Stimulated activated naive CD8-positive, alpha-beta T cell treated with anti-CD3 and anti-CD28 coated beads, Interleukin-15, Interleukin-2, amounts not matched to agents 100 ng/mL and 50 ng/mL, for 24 hours (primary cell): ENCODE measurements around the gene FAM229A.

ENCODE experiments used
- H3K27ac Mint-ChIP-seq: one replicate; pipeline ENCODE4 v1.8.0; 2021; ENCODE audit warnings: mild to moderate bottlenecking, mixed read lengths
- H3K27me3 Mint-ChIP-seq: one replicate; pipeline ENCODE4 v1.8.0; 2021; ENCODE audit warnings: mixed read lengths
- H3K36me3 Mint-ChIP-seq: one replicate; pipeline ENCODE4 v1.8.0; 2021; ENCODE audit warnings: low read depth, mixed read lengths
- H3K4me1 Mint-ChIP-seq: one replicate; pipeline ENCODE4 v1.8.0; 2021; ENCODE audit warnings: low read depth, mixed read lengths
- H3K4me3 Mint-ChIP-seq: one replicate; pipeline ENCODE4 v1.8.0; 2021; ENCODE audit warnings: mild to moderate bottlenecking, mixed read lengths
- H3K9me3 Mint-ChIP-seq: one replicate; pipeline ENCODE4 v1.8.0; 2021; ENCODE audit warnings: mixed read lengths

The FAM229A gene

DNA sequence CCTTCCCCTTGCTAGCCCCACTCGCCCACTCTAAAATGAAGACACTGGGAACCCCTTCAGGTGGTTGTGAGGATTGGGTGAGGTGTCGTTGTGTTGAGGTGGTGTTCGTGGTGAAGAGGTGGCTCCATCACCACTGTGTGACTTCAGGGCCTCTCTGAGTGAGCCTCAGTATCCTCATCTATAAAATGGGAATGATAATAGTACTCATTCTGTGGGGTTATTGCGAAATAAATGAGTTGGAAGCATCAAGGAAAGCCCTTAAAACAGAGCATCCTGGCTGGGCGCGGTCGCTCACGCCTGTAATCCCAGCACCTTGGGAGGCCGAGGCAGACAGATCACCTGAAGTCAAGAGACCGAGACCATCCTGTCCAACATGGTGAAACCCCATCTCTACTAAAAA, 19.6 kb downstream of the FAM229A start:
- Mint-ChIP-seq H3K9me3 (no peaks in the 10 kb centered on the region), H3K4me1 (peaks cover 48% of the 10 kb centered on the region), H3K27ac (no peak overlapping the region), H3K36me3 (no peaks in the 10 kb centered on the region), H3K4me3 (no peak overlapping the region), H3K27me3 (no peaks in the 10 kb centered on the region)

DNA sequence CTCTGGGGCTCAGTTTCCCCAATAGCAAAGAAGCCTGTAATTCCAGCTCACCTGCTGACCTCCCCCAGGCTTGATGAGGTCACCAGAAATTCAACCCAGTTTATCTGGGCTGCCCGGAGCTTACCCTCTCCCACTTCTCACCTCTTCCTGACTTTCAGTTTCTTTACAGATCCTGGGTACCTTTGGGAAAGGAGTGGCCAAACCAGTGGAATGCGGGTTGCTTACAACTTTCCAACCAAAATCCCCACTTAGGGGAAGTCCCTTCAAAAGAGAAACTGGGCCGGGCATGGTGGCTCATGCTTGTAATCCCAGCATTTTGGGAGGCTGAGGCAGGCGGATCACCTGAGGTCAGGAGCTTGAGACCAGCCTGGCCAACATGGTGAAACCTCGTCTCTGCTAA, 20.3 kb downstream of the FAM229A start:
- H3K27ac Mint-ChIP-seq = no peak overlapping the region
- peaks cover 56% of the 10 kb centered on the region for H3K4me1 Mint-ChIP-seq
- H3K27me3 Mint-ChIP-seq = no peaks in the 10 kb centered on the region
- H3K4me3 Mint-ChIP-seq = no peak overlapping the region
- no peaks in the 10 kb centered on the region for H3K9me3 Mint-ChIP-seq
- H3K36me3 Mint-ChIP-seq = no peaks in the 10 kb centered on the region

DNA sequence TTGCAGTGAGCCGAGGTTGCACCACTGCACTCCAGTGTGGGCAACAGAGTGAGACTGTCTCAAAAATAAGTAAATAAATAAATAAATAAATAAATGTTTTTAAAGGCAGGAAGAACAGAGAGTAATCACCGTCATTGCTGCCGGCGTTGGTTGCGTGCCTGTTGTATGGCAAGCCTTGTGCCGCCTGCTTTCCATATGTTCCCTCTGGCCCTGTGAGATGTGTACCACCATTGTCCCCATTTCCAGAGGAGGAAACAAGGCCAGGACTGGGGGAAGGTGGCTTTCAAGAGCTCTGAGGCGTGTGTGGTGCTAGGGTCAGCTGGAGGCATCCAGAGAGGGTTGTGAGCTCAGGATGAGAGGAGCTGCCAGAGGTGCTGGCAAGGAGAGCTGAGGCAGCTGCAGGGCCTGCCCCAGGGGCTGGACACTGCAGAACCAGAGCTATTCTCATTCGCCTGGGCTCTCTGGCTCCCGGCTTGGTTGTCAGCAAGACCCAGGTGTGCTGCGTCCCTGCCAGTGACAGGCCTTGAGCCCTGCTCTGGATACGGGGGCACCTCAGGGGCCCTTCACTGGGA, 21.0 kb downstream of the FAM229A start:
- Mint-ChIP-seq H3K27ac (no peak overlapping the region), H3K4me1 (peaks cover 56% of the 10 kb centered on the region), H3K36me3 (no peaks in the 10 kb centered on the region), H3K27me3 (no peaks in the 10 kb centered on the region), H3K9me3 (no peaks in the 10 kb centered on the region), H3K4me3 (no peak overlapping the region)

DNA sequence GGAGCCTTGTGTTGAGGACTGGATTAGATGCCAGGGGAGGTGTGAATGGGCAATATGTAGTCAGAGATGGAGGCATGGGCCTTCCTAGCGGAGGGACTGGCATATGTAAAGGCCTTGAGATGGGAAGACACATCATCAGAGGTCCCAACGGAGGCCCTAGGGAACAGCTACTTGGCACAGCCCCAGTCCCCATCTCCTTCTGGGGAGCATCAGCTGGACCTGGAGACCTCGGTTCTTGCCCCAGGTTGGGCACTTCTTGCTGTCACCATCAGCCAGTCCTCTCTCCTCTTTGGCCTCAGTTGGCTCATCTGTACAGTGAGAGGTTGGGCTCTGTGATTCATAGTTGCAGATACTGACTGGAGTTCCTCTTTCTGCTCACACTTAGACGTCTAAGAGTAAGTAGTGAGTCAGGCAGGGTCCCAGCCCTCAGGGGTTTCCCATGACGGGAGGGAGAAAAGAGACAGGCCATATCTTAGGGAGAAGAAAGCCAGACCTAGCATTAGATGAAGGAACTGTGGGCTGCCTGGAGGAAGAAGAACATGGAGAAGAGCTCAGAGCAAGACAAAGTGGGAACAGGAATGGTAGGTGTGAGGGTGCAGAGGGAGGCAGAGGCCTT, 22.8 kb downstream of the FAM229A start:
- Mint-ChIP-seq H3K4me3 (peak overlapping the region; percentile 2), H3K27ac (peak overlapping the region; percentile 40), H3K9me3 (no peaks in the 10 kb centered on the region), H3K27me3 (no peaks in the 10 kb centered on the region), H3K36me3 (no peaks in the 10 kb centered on the region), H3K4me1 (peaks cover 48% of the 10 kb centered on the region)

DNA sequence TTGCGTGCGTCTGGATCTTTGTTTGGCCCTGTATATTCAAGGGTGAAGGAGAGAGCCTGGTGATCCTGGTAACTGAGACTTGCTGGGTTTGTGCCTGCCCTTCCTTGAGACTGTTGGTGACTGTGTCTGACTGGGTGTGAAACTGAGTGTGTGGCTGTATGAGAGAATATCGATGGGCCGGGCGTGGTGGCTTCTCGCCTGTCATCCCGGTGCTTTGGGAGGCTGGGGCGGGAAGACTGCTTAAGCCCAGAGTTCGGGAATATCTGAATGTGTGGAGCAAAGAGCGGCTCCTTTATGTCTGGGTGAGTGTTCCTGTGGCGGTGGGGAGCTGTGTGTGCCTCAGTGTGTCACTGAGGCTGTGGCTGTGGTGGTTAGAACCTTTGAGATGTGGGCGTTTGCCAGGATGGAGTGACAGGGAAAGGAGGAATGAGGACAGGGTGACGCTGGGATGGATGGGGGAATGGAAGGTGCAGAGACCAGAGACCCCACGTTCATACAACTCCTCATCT, 23.6 kb downstream of the FAM229A start:
- no peak overlapping the region for H3K27ac Mint-ChIP-seq
- no peaks in the 10 kb centered on the region for H3K9me3 Mint-ChIP-seq
- no peak overlapping the region for H3K4me3 Mint-ChIP-seq
- H3K27me3 Mint-ChIP-seq = no peaks in the 10 kb centered on the region
- peaks cover 7% of the 10 kb centered on the region for H3K36me3 Mint-ChIP-seq
- peaks cover 55% of the 10 kb centered on the region for H3K4me1 Mint-ChIP-seq

DNA sequence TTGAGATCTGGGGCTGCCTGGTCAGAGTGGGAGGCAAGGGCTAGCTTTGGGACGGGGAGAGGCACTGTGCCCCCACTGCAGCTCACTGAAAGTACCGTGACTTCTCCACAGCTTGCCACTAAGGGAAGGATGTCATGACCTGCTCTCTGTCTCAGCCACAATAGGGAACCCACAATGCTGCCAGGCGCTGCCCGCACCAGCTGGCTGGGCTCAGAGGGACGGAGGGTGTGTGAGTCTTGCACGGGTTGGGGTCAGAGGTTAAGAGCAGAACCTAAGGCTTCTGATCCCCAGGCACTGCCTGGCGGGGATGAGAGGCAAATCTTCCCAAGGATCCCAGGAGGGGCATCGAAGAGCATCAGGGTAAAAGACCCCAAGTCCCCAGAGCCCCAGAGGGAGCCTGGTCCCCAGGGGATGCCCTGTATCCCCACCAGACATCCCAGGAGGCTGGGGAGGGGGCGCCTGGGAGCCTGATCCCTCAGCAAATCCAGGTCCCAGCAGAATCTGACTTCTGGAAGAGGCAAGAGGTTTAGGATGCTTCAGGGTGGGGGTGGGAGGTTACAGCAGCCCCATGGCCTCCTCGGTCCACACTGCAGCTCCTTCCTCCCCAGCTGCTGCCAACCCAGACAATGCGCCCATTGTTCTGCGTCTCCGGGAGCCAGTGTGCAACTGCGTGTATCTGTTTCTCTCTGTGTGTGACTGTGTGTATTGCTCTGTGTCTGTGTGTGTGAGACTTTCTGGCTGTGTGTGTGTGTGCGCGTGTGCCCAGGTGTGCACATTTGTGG, 24.2 kb downstream of the FAM229A start:
- no peaks in the 10 kb centered on the region for H3K9me3 Mint-ChIP-seq
- peak overlapping the region; percentile 47 for H3K27ac Mint-ChIP-seq
- peaks cover 11% of the 10 kb centered on the region for H3K36me3 Mint-ChIP-seq
- no peaks in the 10 kb centered on the region for H3K27me3 Mint-ChIP-seq
- H3K4me1 Mint-ChIP-seq = peaks cover 59% of the 10 kb centered on the region
- H3K4me3 Mint-ChIP-seq = peak overlapping the region; percentile 48

DNA sequence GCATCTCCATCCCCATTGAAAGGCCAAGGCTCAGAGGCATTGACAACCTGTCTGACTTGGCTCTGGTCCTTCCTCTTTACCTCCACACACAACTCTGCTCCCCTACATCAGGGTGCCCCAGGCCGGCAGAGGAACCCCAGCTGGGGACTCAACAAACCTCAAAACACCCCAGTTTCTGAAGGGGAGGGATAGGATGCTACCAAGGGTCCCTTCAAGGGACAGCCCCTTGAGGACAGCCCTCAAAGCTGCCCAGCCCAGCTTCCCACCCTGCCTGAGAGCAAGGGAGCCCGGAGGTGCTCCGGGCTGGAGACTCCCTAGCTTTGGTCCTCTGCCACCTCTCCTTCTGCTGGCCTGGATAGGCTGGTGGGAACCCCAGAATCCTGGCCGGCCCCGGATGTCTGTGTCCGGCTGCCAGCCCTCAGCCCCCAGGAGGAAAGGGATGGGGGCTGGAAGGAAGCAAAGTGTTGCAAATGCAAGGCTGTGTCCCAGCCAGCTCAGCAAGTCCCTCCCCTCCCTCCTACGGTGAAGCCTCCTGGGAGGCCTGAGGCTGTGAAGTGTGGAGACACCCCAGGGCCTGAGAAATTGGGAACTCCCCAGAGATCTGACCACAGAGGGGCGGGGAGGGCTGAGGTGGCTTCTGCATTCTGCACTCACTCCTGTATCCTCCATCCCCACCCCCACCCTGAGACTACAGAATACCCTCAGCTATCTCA, 25.2 kb downstream of the FAM229A start:
- Mint-ChIP-seq H3K4me3 (peak overlapping the region; percentile 41), H3K4me1 (peaks cover 52% of the 10 kb centered on the region), H3K27ac (peak overlapping the region; percentile 47), H3K27me3 (no peaks in the 10 kb centered on the region), H3K36me3 (peaks cover 19% of the 10 kb centered on the region), H3K9me3 (no peaks in the 10 kb centered on the region)

DNA sequence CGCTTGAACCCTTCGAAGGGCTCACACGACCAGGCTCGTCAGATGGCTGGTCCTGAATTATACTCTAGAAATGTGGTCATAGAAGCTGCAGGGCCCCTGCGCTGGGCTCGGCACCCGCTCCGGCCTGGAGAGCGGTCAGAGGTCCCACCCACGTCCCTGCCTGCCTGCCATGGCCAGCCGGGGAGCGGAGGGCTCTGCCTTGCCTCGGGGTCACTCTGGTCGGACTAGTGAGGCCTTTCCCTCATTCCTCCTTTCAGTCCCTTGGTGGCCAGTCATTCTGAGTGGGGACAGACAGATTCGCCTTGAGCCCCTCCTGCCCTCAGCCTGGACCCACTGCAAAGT, 25.7 kb downstream of the FAM229A start:
- peaks cover 25% of the 10 kb centered on the region for H3K36me3 Mint-ChIP-seq
- no peak overlapping the region for H3K27ac Mint-ChIP-seq
- peaks cover 52% of the 10 kb centered on the region for H3K4me1 Mint-ChIP-seq
- no peaks in the 10 kb centered on the region for H3K9me3 Mint-ChIP-seq
- H3K27me3 Mint-ChIP-seq = no peaks in the 10 kb centered on the region
- peak overlapping the region; percentile 41 for H3K4me3 Mint-ChIP-seq

DNA sequence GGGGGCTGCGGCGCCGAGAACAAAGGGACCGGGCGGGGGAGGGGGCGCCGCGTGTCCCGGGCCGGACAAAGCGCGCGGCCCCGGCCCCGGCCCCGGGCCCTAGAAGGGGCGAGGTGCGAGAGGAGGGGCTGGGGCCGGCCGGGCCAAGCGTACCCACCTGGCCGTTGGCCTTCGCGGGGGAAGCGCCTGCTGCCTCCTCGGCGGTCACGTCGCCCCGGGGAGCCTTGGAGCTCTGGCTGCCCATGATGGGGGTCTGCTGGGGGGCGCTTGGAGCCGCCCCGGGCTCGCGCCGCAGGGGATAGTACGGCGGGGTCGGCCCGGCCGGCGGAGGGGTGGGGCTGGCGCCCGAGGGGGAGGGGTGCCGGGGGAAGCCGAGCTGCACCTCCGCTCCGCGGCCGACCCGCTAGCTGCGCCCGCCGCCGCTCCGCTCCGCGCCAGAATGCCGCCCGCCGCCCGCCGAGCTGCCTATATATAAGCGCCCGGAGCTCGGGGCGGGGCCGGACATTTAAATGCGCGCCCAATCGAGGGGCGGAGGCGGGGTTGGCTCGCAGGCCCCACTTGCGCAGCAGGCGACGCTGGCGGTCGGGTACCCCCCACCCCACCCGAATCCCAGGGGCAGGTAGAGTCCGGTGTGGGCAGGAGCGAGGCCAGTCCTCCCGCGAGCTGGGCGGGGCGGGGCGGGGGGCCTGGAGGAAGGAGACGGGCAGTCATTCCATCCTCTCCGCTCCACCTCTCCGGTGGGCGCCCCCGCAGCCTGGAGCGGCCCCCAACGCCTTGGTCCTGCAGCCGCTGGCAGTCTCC, 26.3 kb downstream of the FAM229A start, which contains the start of gene MARCKSL1:
Gene MARCKSL1 (minus strand): TSS at position 444 of the 801 bp plus-strand sequence. CDS start 200 bp downstream, at position 244.
- H3K4me1 Mint-ChIP-seq = peaks cover 52% of the 10 kb centered on the region

DNA sequence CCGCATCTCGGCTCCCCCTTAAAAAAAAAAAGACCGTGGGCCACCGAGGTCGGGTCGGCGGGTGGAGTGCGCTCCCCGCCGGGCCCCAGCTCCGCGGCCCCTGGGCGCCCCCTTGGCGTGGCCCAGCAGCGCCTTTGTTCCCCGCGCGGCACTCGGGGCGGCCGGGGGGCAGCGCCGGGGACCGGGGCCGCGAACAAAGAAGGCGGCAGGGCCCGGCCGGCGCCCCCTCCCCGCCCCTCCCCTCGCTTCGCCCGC, 26.8 kb downstream of the FAM229A start:
- Mint-ChIP-seq H3K27ac (no peak overlapping the region), H3K9me3 (no peaks in the 10 kb centered on the region), H3K4me3 (peak overlapping the region; percentile 87), H3K4me1 (peaks cover 52% of the 10 kb centered on the region), H3K27me3 (no peaks in the 10 kb centered on the region), H3K36me3 (peaks cover 35% of the 10 kb centered on the region)

More for the DNA sequence above, 26.3 kb downstream of the FAM229A start, which contains the start of gene MARCKSL1:
- H3K27me3 Mint-ChIP-seq = no peaks in the 10 kb centered on the region
- H3K4me3 Mint-ChIP-seq = peak within 1 kb of the TSS; percentile 87
- no peaks in the 10 kb centered on the region for H3K9me3 Mint-ChIP-seq
- H3K27ac Mint-ChIP-seq = peak within 1 kb of the TSS; percentile 65
- peaks cover 31% of the 10 kb centered on the region for H3K36me3 Mint-ChIP-seq

DNA sequence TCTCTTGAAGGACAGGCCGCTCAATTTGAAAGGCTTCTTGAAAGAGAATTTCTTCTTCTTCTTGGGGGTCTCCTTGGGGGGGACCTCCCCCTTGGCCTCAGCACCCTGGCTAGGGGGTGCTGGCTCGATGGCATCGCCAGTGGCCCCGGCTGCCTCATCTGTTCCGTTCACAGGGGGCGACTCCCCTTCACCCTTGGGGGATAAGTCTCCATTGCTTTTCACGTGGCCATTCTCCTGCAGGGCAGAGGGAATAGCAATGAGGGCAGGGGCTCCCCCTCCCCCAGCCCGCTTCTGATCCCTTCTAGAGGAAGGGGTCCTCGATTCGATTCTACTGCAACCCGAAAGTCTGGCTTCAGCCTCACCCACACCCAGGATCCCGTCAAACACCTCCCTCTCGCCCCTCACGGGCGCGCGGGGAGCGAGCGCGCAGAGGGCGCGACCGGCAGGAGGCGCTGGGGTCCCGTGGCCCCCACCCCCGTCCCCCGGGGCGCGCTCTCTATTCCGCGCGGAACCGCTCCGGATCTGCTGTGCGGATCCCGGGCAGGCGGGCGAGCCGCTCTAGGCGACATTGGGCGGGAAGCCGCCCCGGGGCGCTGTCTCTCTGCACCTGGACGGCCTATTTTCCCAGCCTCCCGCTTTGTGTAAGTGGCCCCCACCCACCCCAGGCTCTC, 27.3 kb downstream of the FAM229A start:
- H3K4me3 Mint-ChIP-seq = peak overlapping the region; percentile 87
- no peaks in the 10 kb centered on the region for H3K27me3 Mint-ChIP-seq
- no peaks in the 10 kb centered on the region for H3K9me3 Mint-ChIP-seq
- peaks cover 37% of the 10 kb centered on the region for H3K36me3 Mint-ChIP-seq
- H3K27ac Mint-ChIP-seq = peak overlapping the region; percentile 65
- peaks cover 50% of the 10 kb centered on the region for H3K4me1 Mint-ChIP-seq

DNA sequence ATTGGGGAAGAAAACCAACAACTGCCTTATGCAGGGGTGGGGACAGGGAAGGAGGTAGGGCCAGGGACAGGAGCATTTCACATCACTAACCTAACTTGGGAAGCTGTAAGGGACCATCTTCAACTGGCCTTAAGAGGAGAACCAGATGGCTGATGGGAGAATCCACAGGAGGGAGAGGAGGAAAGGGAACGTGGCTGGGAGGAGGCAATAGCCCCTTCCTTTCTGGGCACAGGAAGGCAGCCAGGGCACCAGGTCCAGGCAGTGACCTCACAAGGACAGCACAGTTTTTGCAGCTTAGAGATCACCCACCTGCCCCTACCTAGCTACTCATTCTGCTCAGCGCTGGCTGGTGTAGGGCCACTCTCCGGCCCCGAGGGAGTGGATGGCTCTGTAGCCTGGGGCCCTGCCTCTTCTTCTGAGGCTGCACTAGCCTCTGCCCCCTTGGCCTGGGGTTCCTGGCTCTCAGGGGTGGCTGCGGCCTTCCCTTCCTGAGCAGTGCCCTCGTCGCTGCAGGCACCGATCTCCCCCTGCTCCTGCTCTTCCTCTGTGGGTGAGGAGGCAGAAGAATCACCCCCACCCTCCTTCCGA, 27.9 kb downstream of the FAM229A start:
- no peak overlapping the region for H3K27ac Mint-ChIP-seq
- no peaks in the 10 kb centered on the region for H3K27me3 Mint-ChIP-seq
- H3K4me1 Mint-ChIP-seq = peaks cover 47% of the 10 kb centered on the region
- peak overlapping the region; percentile 87 for H3K4me3 Mint-ChIP-seq
- H3K36me3 Mint-ChIP-seq = peaks cover 43% of the 10 kb centered on the region
- H3K9me3 Mint-ChIP-seq = no peaks in the 10 kb centered on the region

DNA sequence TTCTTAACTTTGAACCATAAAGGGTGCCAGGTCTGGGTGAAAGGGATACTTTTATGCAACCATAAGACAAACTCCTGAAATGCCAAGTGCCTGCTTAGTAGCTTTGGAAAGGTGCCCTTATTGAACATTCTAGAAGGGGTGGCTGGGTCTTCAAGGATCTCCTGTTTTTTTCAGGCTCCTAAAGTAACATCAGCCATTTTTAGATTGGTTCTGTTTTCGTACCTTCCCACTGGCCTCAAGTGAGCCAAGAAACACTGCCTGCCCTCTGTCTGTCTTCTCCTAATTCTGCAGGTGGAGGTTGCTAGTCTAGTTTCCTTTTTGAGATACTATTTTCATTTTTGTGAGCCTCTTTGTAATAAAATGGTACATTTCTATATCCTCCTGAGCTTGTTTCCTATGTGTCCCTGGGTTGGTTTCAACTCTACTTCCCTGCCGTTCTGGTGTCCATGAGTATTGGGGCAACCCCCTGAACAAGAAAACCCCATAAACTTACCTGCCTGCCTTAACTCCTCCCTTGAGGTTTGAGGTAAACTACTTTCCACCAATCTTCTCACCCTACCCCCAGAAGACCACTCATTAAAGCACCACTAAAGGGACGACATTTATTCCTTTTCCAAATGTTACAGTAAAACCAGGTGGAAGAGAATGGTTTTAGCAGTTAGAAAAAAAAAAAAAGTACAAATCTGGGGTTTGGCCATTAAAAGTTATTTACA, 28.9 kb downstream of the FAM229A start:
- H3K27me3 Mint-ChIP-seq = no peaks in the 10 kb centered on the region
- no peak overlapping the region for H3K4me3 Mint-ChIP-seq
- no peak overlapping the region for H3K27ac Mint-ChIP-seq
- H3K9me3 Mint-ChIP-seq = no peaks in the 10 kb centered on the region
- peaks cover 51% of the 10 kb centered on the region for H3K36me3 Mint-ChIP-seq
- H3K4me1 Mint-ChIP-seq = peaks cover 37% of the 10 kb centered on the region
